DMS153 treated with DMSO at 0.1 percent for 48 hours (cell line): ENCODE results near the gene NAT16.
"Not testable (repeated sequence)": the region's sequence is repeated elsewhere in the genome, so short reads cannot be mapped to it uniquely, and the experiment has no call there.

Experiments
- DNase-seq: peaks from one replicate; lab custom pipeline; 2025; ENCODE audit not compliant: unreplicated experiment; lab: John Stamatoyannopoulos, UW

Gene NAT16

GRCh38 chr7:101128040-101128834 lies 51.9 kb downstream of the NAT16 start:
- DNase-seq, result no peak

- no peak for DNase-seq
Observed at GRCh38 chr7:101127460-101128039, 52.5 kb downstream of the NAT16 start.

GRCh38 chr7:101126651-101127459 lies 53.2 kb downstream of the NAT16 start, which contains the start of gene SERPINE1:
Gene SERPINE1 (plus strand): TSS chr7:101127104. CDS start chr7:101128394, 1,290 bp downstream.
- DNase-seq, result peak; percentile 45

GRCh38 chr7:101125989-101126650 lies 54.0 kb downstream of the NAT16 start:
- DNase-seq, result no peak

- DNase-seq, result peak; percentile 5
Observed at GRCh38 chr7:101124376-101125056, 55.6 kb downstream of the NAT16 start.

- no peak for DNase-seq
Observed at GRCh38 chr7:101123703-101124068, 56.4 kb downstream of the NAT16 start.

- no peak for DNase-seq
Observed at GRCh38 chr7:101122933-101123702, 57.0 kb downstream of the NAT16 start.

- DNase-seq, result no peak
Observed at GRCh38 chr7:101121991-101122932, 57.8 kb downstream of the NAT16 start.

GRCh38 chr7:101121631-101121990 lies 58.5 kb downstream of the NAT16 start:
- not testable (repeated sequence) for DNase-seq
